ENCODE data around the gene SRRD.

SRRD gene

DNA sequence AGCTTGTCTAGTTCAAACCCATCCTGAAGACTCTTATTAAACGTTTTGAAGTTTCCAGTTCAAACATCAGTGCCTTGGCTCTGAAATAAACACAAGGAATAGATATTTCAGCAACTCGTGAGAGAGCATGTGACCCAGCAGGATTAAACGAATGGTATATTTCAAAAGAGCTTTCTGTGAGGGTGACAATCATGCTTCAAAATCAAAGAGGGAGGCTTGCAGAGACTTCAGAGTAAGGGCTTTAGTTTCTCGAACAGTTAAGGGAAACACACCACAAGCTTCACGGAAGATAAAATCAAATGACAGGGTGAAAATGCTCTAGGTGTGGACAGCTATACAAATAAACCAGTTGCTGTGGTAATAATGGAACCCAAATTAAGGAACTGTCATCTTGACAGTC, 1.5 kb upstream of the SRRD start:
- no peak for DNase-seq (ENCODE audit: low read depth in 2 of 2)

DNA sequence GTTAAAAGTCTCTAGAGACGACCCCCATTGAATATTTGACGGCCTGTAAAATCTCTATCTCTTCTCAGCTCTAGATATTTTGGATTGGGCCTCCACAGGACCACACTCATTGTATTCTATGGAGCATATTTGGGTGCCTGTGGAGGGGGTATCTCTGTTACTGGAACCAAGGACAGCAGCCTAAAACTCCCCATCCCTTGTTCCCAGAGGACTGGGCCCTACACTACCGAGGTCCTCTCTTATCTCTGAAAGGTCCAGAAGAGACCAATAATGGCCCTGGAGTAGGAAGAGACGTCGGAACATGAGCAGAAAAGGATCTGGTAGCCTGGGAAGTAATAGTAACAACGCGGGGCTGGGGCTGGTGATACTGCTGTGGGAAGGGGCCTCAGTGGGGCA, 636 bp upstream of the SRRD start:
- DNase-seq (ENCODE audit: low read depth in 2 of 2), result no peak

DNA sequence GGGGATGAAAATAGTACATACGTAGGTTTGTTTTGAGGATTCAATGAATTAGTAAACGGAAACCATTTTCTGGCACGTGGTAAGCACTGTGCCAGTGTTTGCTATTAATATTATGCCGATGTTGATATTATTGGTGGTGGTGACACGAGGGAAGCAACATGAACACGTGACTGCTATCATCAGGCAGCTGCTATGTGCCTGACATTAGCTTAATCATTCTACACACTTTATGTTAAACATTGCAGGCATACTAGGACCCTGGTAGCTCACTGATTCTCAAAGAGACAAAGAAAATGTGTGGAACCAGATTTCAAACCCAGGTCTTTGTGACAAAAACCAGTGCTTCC, 656 bp downstream of the SRRD start:
- DNase-seq (ENCODE audit: low read depth in 2 of 2), result no peak

DNA sequence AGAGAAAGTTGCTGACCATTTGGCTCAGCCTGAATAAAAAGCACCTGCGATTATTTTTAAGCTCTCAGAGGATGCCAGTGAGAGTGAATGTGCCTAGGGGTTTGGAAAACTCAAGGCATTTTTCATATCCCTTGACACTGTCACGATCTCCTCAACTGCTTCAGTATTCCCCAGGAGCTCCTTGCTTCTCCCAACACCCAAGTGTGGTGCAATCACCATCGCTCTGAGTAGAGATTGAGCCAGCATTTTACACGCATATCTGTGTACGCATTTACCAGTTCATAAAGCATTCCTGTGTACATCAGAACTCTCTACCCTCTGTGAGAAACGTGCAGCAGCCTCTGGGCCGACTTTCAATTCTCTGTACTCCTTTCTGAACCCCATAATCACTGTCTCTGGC, 1.3 kb downstream of the SRRD start:
- no peak for DNase-seq (ENCODE audit: low read depth in 2 of 2)

DNA sequence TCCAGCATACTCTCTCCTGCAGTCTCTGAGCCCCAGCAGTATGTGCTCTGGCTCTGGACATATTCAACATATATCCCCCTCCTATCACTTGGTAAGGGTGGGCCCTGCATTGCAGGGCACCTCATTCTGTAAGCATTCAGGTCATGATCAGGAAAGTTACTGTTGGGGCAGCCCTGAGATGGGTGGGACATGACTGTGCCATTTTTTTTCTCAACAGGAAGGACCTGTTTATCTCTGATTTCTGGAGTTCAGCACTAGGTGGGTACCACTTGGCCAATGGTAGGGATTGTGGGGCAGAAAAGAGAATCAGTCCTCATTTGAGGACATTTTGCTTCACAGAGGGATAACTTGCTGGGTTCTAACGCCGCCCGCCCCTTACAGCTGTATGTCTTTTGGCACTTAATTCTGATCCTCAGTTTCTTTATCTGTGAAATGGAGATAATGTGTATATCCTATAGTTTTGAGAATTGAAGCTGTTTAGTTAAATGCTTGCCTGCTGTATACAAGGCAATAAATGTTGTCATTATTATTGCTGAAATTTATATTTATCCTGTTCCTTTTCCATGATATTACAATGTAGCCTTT, 2.2 kb downstream of the SRRD start:
- DNase-seq (ENCODE audit: low read depth in 2 of 2), result no peak

DNA sequence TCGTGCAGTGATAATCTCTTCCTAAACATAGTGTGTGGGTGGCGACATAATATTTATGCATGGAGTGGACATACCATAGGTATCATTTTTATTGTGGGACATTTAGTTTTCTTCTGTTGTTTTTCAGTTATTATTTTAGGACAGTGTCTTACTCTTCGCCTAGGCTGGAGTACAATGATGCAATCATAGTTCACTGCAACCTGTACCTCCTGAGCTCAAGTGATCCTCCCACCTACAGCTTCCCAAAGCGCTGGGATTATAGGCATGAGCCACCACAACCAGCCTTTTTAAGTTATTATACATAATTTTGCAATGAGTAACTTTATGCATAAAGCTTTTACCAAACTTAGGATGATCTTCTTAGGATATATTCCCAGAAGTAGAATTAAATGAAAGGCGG, 2.7 kb downstream of the SRRD start:
- DNase-seq (ENCODE audit: low read depth in 2 of 2), result no peak

DNA sequence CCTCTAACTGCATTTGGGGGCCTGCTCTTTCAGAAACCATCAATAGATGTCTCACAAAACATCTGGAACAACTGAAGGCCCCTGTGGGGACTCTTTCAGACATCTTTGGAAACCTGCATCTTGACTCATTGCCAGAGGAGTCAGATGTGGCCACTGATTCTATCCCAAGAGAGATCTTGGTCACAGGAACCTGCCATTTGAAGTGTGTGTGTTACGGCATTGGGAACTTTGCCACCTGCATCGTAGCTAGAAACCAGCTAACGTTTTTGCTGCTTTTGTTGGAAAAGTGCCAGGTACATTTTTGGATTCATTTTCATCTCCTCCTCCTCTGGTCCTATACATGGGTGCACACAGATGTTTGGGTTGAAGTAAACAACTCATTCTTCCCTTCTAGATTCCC, 4.3 kb downstream of the SRRD start:
- DNase-seq (ENCODE audit: low read depth in 2 of 2), result no peak

DNA sequence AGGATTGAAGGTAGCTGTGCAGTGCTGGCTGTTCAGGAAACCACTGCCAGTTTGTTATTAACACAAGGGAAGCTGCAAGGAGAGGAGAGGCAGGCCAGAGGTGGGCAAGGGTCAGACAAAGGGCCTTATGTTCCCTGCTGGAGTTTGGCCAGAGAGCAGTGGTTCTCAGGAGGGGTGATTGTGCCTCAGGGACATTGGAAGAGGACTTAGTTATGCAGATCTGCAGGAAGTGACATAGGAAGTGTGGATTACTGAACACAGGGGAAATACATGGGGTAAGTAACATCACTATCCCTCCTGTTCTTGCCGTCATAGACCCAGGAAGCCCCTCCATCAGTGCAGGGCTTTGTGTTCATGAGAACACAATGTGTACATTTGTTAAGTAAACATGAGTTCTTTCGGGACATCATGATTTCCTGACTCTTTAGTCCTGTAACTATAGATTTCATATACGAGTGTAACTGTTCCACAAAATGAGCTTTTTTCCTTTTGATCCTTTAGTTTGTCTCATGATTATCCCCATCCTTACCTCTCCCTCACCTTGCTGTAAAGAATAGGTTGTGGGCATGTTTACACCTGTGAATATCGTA, 5.9 kb downstream of the SRRD start:
- no peak for DNase-seq (ENCODE audit: low read depth in 2 of 2)

DNA sequence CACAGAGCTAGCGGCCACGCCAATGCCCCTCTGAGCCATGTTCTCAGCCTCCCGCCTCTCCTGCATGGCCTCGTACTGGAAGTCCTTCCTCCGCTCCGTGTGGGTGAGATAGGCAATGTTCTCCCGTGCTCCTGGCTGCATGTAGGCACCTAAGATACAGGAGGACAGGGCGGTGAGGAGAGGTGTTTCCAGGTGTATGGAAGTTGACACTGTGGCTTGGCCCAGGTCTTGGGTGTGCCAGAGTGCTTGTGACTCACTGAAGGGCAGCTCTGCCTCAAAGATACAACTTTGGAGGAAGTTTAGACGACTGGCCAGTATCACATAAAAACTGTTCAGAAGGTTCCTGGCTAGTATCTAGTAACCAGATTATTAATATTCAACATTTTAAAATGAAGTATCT, 8.5 kb downstream of the SRRD start:
- no peak for DNase-seq (ENCODE audit: low read depth in 2 of 2)

DNA sequence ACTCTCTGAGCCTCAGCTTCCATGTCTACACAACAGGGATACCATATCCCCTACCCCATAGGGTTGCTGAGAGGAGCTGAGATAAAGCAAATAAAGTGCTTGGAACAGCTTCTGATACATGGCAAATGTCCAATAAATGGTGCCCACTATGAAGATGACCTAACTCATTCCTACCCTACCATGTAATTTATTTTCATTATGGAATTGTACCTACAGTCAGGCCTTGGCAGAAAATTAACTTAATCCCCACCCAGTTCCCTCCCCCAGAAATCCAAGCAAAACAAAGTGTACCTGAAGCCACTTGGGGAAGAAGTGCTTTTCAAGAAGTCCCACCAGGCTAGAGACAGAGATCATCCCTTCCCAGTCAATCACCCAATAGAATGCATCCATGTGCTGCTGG, 10.8 kb downstream of the SRRD start:
- no peak for DNase-seq (ENCODE audit: low read depth in 2 of 2)

DNA sequence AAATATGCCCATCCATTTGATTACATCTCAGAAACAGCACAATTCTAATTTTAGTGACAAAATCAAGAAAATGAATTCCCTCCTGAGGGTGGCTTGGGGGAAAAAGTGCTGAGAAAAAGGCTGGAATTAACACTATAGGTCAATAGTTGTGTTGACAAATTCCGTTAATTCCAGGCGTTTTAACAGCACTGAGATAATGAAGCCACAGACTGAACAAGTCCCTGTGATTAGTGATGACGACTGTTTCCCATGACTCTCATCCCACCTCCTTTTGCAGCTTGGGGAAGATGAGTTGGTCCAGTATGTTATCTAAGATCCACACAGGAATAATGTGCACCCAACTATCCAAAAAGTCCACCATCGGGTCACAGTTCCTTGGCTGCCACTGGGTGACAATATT, 12.8 kb downstream of the SRRD start:
- no peak for DNase-seq (ENCODE audit: low read depth in 2 of 2)

DNA sequence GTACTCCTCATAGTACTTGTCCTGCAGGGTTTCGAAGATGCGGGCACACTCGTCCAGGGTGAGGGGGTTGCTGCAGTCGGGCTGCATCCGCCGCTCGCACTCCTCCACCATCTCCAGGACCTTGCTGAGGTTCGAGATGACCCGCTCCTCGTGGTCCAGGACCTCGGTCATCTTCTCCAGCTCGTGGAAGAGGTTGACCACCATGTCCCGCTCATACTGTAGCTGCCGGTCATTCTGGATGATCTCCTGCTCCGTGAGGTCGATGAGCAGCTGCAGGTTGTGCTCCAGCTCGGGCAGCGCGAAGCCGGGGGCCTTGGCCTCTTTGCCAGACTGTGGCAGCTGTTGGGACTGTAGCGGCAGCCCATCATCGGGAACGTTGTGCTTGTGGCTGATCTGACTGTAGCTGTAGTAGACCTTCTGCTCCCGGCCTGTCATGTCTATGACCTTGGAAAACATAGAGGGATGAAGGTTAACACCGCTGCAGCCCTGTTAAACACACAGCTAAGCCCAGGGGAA, 15.6 kb downstream of the SRRD start:
- DNase-seq (ENCODE audit: low read depth in 2 of 2), result no peak

DNA sequence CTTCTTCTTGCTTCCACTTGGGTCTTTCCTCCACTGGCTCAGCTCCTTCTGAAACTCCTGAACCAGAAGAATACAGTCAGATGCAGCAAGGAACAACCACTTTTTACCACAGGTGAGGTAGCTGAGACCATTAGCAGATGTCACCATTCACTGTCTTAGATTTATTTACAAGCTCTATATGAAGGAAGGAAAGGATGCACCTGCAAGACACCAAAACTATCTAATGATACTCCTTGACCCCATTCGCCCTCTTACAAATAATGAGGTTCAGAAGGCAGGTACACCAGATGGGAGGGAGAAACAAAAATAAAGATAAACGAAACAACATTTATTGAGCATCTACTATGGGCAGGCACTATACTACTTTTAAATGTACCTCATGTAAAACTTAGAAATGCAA, 18.3 kb downstream of the SRRD start:
- DNase-seq (ENCODE audit: low read depth in 2 of 2), result no peak

DNA sequence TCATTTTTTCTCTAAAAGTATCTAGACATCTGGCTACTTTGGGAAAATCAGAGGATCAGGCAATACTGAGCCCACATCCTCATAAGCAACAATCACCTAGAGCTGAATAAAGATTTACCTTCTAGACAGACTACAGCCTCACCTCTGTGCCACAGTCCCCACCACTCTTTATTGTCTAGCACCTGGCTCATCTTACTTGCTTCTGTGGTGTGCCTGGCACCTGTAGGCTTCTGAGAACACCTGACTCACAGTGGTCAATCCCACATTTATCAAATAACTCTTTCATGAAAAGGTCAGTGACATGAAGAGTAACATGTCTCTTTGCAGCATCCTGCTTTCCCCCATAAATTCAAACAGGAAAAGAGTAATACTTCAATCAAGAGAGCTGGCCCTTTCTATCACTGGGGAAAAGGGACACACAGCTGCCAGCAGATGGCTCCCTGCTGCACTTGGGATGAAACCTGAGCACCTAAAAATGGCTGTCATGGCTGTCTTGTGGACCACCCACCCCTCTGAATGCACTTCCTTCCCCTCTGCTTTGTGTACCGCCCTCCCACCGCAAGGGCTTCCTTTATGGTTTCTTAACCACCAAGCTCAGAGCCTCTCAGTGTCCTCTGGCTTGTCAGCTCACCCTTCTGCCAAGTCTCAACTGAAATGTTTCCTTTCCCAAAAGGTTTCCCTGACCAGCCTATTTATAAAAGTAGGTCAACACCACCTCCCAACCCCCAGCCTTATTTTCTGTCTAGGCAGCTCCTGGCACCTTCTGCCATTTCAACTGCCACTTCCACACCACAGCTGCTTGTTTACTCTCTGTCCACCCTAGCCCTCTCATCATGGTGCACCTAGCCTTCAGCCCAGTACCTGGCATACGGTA, 19.2 kb downstream of the SRRD start:
- DNase-seq (ENCODE audit: low read depth in 2 of 2), result peak in 1 of 2 donors; percentile 8

DNA sequence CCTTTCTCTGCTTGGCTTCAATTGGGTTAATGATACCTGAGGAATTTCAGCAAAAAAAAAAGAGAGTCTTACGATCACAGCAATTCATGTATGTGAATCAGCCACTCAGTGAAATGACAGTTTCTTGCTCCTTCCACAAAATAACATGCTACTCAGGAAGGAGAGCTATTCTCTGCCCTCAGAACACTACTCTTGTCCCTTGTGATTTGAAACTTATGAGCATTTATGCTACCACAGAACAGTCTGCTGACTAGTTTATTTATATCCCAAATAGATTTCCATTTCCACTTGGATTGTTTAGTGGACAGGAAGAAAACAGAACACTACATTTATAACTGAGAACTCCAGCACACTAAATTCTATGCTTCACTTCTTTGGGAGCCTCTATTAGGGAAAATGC, 20.1 kb downstream of the SRRD start:
- DNase-seq (ENCODE audit: low read depth in 2 of 2), result no peak

DNA sequence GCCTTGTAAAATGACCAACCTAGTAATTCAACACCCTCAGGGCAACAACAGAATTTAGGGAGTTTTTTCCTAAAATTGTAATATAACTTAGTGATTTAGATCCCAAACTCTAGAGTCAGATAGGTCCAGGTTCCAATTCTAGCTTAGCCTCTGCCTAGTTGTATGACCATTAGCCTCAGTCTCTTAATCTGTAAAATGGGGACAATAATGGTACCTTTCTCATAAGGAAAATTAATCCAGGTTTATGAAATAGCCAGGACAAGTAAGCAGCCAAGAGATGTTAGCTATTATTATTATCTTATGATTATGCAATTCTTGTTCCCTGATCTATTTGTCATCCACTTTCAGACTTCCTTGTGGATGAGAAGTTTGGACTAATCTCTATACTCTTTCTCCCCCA, 24.5 kb downstream of the SRRD start:
- no peak for DNase-seq (ENCODE audit: low read depth in 2 of 2)

DNA sequence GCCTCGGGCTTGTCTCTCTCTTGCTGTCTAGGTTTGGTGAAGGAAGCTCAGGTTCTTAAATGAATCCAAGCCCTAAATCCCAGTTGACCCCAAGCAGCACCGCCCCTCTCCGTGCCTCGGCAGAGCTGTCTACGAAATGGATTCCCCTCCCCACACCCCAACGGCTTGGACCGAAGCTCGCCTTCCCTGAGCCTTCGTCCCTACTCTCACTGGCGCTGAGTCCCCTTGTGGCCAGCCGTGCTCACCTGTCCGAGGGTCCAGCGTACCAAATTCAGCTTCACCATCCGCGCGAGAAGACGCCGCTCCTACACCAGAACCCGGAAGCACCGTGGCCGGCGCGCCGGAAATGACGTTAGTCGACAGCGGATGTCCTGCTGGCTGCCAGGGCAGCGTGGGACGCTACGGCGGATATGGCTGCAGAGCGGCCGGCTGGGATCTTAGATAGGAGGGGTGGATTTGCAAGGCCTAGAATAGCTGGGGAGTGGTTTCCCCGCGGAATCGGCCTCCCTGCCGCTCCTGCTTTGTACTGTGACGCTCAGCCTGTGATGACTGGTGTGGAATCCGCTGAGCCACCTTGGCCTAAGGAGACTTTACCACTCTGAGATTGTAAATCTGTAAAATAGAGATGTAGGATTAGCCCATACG, 28.6 kb downstream of the SRRD start, which contains the start of gene TFIP11:
TFIP11 (minus strand) TSS at position 325 of the 645 bp plus-strand sequence. CDS start 2,201 bp downstream, outside the sequence.
- peak; percentile 58 to 88 for DNase-seq (ENCODE audit: low read depth in 2 of 2)

DNA sequence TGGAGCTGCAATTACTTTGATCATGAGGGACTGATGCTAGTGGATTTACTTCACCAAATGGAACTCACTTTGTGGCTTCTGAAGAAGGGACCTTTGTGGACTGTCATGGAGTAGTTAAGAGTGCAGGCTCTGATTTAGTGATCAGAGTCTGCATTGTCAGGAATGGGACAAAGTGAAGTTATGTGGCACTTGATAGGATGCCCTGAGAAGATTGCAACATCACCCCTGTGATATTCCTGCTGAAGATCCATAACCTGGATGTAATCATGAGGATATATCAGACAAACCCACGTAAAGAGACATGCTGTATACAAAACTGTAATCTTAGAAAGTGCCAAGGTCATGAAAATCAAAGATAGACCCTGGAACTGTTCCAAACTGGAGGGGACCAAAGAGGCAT, 30.2 kb downstream of the SRRD start:
- no peak for DNase-seq (ENCODE audit: low read depth in 2 of 2)

DNA sequence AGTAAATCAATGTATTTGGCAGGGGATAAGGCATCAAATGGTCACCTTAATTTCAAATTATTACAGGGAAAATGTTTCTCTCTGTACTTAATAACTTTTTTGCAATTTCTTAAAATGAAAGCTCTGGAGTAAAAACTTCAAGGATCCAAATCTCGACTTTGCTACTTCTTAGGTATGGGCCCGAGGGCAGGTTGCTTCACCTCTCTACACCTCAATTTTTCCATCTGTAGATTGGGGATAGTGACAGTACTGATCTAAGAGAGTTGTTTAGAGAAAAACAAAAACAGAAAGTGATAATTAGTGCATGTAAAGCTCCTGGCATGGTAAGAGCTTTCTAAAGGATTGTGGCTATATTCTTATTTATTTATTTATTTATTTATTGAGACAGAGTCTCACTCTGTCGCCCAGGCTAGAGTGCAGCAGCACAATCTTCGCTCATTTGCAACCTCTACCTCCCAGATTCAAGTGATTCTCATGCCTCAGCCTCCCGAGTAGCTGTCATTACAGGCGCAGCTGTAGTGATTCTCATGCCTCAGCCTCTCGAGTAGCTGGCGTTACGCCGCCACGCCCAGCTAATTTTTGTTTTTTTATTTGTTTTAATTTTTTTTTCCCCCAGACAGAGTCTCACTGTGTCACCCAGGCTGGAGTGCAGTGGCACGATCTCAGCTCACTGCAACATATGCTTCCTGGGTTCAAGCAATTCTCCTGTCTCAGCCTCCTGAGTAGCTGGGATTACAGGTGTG, 30.9 kb downstream of the SRRD start:
- no peak for DNase-seq (ENCODE audit: low read depth in 2 of 2)

DNA sequence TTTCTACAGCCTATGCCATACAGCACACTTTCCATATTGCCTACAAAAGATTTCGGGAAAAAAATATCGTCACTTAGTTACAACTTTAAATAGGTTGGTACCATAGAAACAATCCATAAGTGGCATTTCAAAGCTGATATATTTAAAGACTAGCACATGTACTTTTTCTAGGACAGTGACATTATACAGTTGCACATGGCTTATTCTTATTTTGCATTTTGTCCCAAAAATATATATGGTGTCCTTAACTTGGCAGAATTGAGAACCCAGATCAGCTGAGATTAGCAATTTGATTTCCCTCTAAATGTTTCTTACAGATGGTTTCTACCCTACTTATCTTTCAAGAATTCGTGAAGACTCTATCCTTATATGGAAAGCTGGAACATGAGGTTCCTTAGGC, 32.3 kb downstream of the SRRD start:
- no peak for DNase-seq (ENCODE audit: low read depth in 2 of 2)

DNA sequence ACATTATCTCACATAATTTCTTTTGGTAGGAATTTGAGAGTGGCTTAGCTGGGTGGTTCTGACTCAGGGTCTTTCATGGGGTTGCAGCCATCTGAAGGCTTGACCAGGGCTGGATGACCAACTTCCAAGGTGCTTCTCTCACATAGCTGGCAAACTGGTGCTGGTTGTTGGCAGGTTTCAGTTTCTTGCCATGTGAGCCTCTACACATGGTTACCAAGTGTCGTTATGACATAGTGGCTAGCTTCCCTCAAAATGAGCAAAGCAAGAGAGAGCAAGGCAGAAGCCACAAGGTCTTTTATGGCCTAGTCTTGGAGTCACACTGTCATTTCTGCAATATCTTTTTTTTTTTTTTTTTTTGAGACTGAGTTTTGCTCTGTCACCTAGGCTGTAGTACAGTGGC, 32.8 kb downstream of the SRRD start:
- DNase-seq (ENCODE audit: low read depth in 2 of 2), result no peak

DNA sequence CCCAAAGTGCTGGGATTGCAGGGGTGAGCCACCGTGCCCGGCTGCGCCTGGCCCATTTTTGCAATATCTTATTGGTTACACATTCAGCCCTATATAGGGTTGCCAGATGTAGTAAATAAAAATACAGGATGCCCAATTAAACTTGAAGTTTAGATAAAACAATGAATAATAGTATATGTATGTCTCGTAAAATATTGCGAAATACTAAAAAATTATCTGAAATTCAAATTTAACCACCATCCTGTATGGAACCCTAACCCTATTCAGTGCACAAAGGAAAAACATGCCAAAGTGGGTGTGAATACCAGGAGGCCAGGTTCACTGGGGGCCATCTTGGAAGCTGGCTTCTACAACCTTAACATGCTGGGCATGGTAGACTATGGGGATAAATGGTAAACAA, 33.8 kb downstream of the SRRD start:
- no peak for DNase-seq (ENCODE audit: low read depth in 2 of 2)
